Keratinocyte (primary cell): Measurements from ENCODE around the gene SLC6A7. TPM values are rescaled to one million over a fixed set of nuclear protein-coding genes. Genes with fewer than 3 reads are reported as not detected.

Experiments
- DNase-seq: peaks from one replicate; pipeline ENCODE4 v3.0.0-alpha.2; 2011; ENCODE audit warnings: low read depth, missing footprints, low spot score
- FAIRE-seq: peaks from 2 replicates; lab custom pipeline; 2011; peaks lifted over from hg19 to GRCh38; lab: Jason Lieb, UNC
- H2AFZ ChIP-seq: 2 replicates; pipeline ENCODE4 v1.6.0; 2012; ENCODE audit warnings: low read length, control low read depth, inconsistent platforms; ENCODE audit not compliant: control insufficient read depth
- H3K27ac ChIP-seq: 2 replicates; pipeline ENCODE4 v1.5.1; 2011; ENCODE audit warnings: low read length; ENCODE audit not compliant: control insufficient read depth, insufficient read depth
- H3K27me3 ChIP-seq: 3 replicates; pipeline ENCODE4 v1.6.0; 2011; ENCODE audit warnings: low read length; ENCODE audit not compliant: control insufficient read depth, insufficient read depth; ENCODE audit errors: extremely low read depth
- H3K36me3 ChIP-seq, 2 experiments: 2 replicates in 1 of 2; 3 replicates in 1 of 2; pipeline ENCODE4 v1.5.1; 2011; ENCODE audit warnings: low read length in 2 of 2, mild to moderate bottlenecking in 1 of 2; ENCODE audit not compliant: control insufficient read depth in 2 of 2, insufficient read depth in 2 of 2; ENCODE audit errors: extremely low read depth in 1 of 2
- H3K4me1 ChIP-seq: 3 replicates; pipeline ENCODE4 v1.5.1; 2011; ENCODE audit warnings: low read length; ENCODE audit not compliant: control insufficient read depth, insufficient read depth; ENCODE audit errors: extremely low read depth
- H3K4me2 ChIP-seq: 3 replicates; pipeline ENCODE4 v1.6.0; 2011; ENCODE audit warnings: low read depth, low read length; ENCODE audit not compliant: control insufficient read depth, insufficient read depth; ENCODE audit errors: extremely low read depth
- H3K4me3 ChIP-seq, 3 experiments: fragments of 200-600 bp in 1 of 3; sonication (generic) in 1 of 3; 2 replicates in 2 of 3; 3 replicates in 1 of 3; pipeline ENCODE4 v1.5.1; 2011 to 2016; ENCODE audit warnings: low read length in 3 of 3, mild to moderate bottlenecking in 3 of 3, control low read depth in 2 of 3, inconsistent platforms in 1 of 3, low read depth in 1 of 3, mixed read lengths in 1 of 3, mixed run types in 1 of 3, moderate library complexity in 1 of 3; ENCODE audit not compliant: control insufficient read depth in 2 of 3, insufficient read depth in 2 of 3; ENCODE audit errors: extremely low read depth in 1 of 3
- H3K79me2 ChIP-seq: 2 replicates; pipeline ENCODE4 v1.6.0; 2012; ENCODE audit warnings: low read length; ENCODE audit not compliant: control insufficient read depth, insufficient read depth
- H3K9ac ChIP-seq: 3 replicates; pipeline ENCODE4 v1.6.0; 2011; ENCODE audit warnings: low read length; ENCODE audit not compliant: control insufficient read depth, insufficient read depth; ENCODE audit errors: extremely low read depth
- H3K9me1 ChIP-seq: 3 replicates; pipeline ENCODE4 v1.6.0; 2011; ENCODE audit warnings: low read length; ENCODE audit not compliant: control insufficient read depth, insufficient read depth; ENCODE audit errors: extremely low read depth
- H3K9me3 ChIP-seq: 2 replicates; pipeline ENCODE4 v1.5.1; 2012; ENCODE audit warnings: low read depth, low read length; ENCODE audit not compliant: control insufficient read depth
- H4K20me1 ChIP-seq: 3 replicates; pipeline ENCODE4 v1.6.0; 2011; ENCODE audit warnings: low read length; ENCODE audit not compliant: control insufficient read depth, insufficient read depth; ENCODE audit errors: extremely low read depth
- CTCF ChIP-seq, 3 experiments: IDR thresholded peaks in 1 of 3; conservative IDR thresholded peaks in 1 of 3; optimal IDR thresholded peaks in 1 of 3; 2 replicates in 2 of 3; 3 replicates in 1 of 3; pipeline versions ENCODE3 to v1.5.1; 2011; ENCODE audit warnings: low read length in 3 of 3, mild to moderate bottlenecking in 3 of 3, moderate library complexity in 2 of 3, control low read depth in 1 of 3, inconsistent platforms in 1 of 3; ENCODE audit not compliant: insufficient read depth in 2 of 3; ENCODE audit errors: extremely low read depth in 1 of 3
- EZH2 ChIP-seq: IDR thresholded peaks from one replicate; pipeline ENCODE4 v1.6.1; 2012; ENCODE audit warnings: inconsistent platforms, mild to moderate bottlenecking, low read length, moderate library complexity
- dilution Hi-C: fragments of 300-500 bp; cut with MboI; formaldehyde crosslinking; loops from one replicate; pipeline ENCODE4 v1.7.0; 2020; ENCODE audit warnings: low sequenced_read_pairs; ENCODE audit not compliant: extremely low pct_ligation_motif_present
- polyA plus RNA-seq, 5 experiments: library from polyadenylated mRNA; depleted of rRNA in 3 of 5; stranded (reverse) in 3 of 5; stranded (forward) in 1 of 5; unstranded in 1 of 5; fragments of >200 nt; gene quantifications; 1 replicate in 1 of 5; 2 replicates in 3 of 5; 3 replicates in 1 of 5; pipeline versions ENCODE4 v1.2.1 to v1.2.3, GENCODE V29; 2011 to 2012; ENCODE audit warnings: missing spikeins in 2 of 5, low read depth in 1 of 5, low replicate concordance in 1 of 5

SLC6A7 gene
- polyA plus RNA-seq, 1 donor (not counting 4 experiments of a cell fraction or from before 2014, with no cell fraction given) = not detected

- Histone ChIP-seq H3K9me3 (no peaks in the 10 kb centered on the region), H3K27me3 (no peaks in the 10 kb centered on the region), H3K4me3 (no peak overlapping the region), H3K36me3 (no peaks in the 10 kb centered on the region), H3K9me1 (no peaks in the 10 kb centered on the region), H4K20me1 (no peaks in the 10 kb centered on the region), H3K27ac (no peak overlapping the region), H2AFZ (no peak overlapping the region), H3K79me2 (no peaks in the 10 kb centered on the region), H3K4me2 (no peak overlapping the region), H3K4me1 (no peaks in the 10 kb centered on the region), H3K9ac (no peak overlapping the region)
- no peak for TF ChIP-seq CTCF (optimal IDR thresholded peaks at IDR 0.05 in 1 of 3, IDR thresholded peaks at IDR 0.05 in 1 of 3, conservative IDR thresholded peaks at IDR 0.05 in 1 of 3; ENCODE audit: extremely low read depth in 1 of 3, insufficient read depth in 2 of 3, low read length in 3 of 3)
- TF ChIP-seq EZH2 = no peak
- dilution Hi-C loops = no loop called here
- FAIRE-seq (no peak), DNase-seq (no peak)
These were observed 37.9 kb downstream of the SLC6A7 start for GRCh38 chr5:150227606-150228273.

GRCh38 chr5:150229571-150229970 is 39.7 kb downstream of the SLC6A7 start:
- DNase-seq (no peak), FAIRE-seq (no peak)
- no peaks in the 10 kb centered on the region for H3K9me1 ChIP-seq
- no peak overlapping the region for H3K4me3 ChIP-seq
- H3K36me3 ChIP-seq = no peaks in the 10 kb centered on the region
- H3K79me2 ChIP-seq = no peaks in the 10 kb centered on the region
- H3K27me3 ChIP-seq = no peaks in the 10 kb centered on the region
- dilution Hi-C loops = no loop called here
- H4K20me1 ChIP-seq = no peaks in the 10 kb centered on the region
- H3K27ac ChIP-seq = no peak overlapping the region
- H2AFZ ChIP-seq = no peak overlapping the region
- H3K4me2 ChIP-seq = no peak overlapping the region
- no peaks in the 10 kb centered on the region for H3K9me3 ChIP-seq
- H3K9ac ChIP-seq = no peak overlapping the region
- no peaks in the 10 kb centered on the region for H3K4me1 ChIP-seq
- TF ChIP-seq CTCF (optimal IDR thresholded peaks at IDR 0.05 in 1 of 3, IDR thresholded peaks at IDR 0.05 in 1 of 3, conservative IDR thresholded peaks at IDR 0.05 in 1 of 3; ENCODE audit: extremely low read depth in 1 of 3, insufficient read depth in 2 of 3, low read length in 3 of 3) = no peak
- TF ChIP-seq EZH2 = no peak
